Fibroblast of mammary gland (primary cell): ENCODE data around the gene WLS.
"Not testable (repeated sequence)": the region's sequence is repeated elsewhere in the genome, so short reads cannot be mapped to it uniquely, and the experiment has no call there.

ENCODE experiments used
- DNase-seq: peaks from one replicate; pipeline ENCODE4 v3.0.0-alpha.2; 2010; ENCODE audit warnings: low read depth
- H3K4me3 ChIP-seq: 2 replicates; pipeline ENCODE4 v1.5.1; 2011; ENCODE audit warnings: low read depth, mild to moderate bottlenecking, low read length, moderate library complexity; ENCODE audit not compliant: control insufficient read depth
- TF ChIP-seq, protein P1 (sequence below): conservative IDR thresholded peaks from 2 replicates; pipeline ENCODE4 v1.5.1; 2011; ENCODE audit warnings: low read depth, low read length, inconsistent platforms; ENCODE audit not compliant: control insufficient read depth, insufficient read depth

Gene WLS

DNA sequence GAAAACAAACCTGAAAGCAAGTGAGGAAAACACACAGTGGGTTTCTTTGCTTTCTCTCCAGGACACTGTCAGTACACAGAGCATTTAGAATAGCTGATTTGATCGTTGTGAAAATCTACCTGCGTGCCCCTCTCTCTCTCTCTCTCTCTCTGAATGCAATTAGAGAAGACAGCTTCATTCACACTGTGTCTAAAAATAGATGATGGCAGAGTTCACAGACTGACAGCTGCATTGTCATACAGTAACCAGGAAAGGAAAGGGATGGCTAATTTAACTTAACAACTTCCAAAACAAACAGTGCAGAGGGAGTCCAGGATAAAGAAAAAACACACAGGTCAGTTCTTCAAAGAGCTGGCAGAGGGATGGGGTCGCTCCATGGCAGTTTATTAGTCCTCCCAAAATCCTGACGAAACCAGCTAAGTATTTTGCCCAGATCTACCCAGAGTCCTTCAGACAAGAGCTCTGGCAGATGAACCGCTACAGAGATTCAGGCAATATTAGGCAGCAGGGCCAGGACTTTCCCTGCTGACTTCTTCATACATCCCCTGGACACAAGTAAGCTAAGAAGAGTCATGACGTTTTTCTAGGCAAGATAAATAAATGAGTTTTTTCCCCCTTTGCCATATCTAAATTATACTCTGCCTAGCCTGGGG, 58.9 kb downstream of the WLS start:
- TF ChIP-seq, protein P1, sequence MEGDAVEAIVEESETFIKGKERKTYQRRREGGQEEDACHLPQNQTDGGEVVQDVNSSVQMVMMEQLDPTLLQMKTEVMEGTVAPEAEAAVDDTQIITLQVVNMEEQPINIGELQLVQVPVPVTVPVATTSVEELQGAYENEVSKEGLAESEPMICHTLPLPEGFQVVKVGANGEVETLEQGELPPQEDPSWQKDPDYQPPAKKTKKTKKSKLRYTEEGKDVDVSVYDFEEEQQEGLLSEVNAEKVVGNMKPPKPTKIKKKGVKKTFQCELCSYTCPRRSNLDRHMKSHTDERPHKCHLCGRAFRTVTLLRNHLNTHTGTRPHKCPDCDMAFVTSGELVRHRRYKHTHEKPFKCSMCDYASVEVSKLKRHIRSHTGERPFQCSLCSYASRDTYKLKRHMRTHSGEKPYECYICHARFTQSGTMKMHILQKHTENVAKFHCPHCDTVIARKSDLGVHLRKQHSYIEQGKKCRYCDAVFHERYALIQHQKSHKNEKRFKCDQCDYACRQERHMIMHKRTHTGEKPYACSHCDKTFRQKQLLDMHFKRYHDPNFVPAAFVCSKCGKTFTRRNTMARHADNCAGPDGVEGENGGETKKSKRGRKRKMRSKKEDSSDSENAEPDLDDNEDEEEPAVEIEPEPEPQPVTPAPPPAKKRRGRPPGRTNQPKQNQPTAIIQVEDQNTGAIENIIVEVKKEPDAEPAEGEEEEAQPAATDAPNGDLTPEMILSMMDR, result no peak
- H3K4me3 ChIP-seq, result no peak overlapping the region
- peak; percentile 33 for DNase-seq

DNA sequence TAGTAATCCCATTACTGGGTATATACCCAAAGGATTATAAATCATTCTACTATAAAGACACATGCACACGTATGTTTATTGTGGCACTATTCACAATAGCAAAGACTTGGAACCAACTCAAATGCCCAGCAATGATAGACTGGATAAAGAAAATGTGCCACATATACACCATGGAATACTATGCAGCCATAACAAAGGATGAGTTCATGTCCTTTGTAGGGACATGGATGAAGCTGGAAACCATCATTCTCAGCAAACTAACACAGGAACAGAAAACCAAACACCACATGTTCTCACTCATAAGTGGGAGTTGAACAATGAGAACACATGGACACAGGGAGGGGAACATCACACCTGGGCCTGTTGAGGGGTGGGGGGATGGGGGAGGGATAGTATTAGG, 60.5 kb downstream of the WLS start:
- H3K4me3 ChIP-seq, DNase-seq: not testable (repeated sequence)

DNA sequence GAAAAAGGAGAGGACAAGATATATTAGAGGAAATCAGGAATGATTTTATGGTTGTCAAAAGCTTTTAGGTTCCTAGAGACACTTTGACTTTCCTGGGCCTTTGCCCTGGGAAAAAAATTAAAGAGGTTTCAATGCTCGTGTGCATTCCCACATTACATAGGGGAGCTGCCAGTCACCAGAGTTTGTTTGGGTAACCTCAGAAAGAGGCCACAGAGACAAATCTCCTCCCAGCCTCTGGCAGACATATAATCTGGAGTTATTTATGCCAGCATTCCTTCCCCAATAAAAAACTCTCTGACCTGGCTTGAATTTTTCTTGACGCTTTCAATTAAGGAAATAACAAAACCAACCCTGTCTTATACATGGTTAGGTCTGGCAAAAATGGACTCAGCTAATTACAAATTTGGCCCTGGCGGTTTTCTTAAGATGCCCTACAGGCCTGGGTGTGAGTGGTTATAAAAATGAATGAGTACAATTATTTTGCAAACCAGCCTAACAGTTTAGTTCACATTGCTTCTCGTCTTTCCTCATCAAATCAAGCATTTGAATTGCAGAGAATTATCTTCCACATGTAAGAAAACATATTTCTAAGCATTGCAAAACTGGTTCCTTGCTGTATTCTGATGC, 63.7 kb downstream of the WLS start:
- TF ChIP-seq, protein P1, result no peak
- no peak for DNase-seq

DNA sequence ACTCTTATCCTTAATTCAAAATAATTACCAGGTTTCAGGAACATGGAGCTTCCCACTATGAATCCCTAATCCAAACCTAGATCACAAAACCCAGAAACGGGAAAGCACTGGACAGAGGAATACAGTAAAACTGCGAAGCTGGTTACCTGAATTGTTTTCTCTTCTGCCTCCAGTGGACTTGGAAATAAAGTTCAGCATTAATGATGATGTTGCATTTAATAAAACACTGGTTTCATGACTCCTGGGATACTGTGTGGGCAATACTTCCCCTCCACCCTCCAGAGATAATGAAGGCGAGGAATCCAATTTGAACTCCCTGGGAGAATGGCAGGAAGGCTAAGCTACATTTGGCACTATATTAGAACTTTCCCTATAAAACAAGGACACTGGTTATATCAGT, 65.1 kb downstream of the WLS start:
- DNase-seq, result no peak
- no peak overlapping the region for H3K4me3 ChIP-seq
- TF ChIP-seq, protein P1, result no peak

More for the DNA sequence above, 63.7 kb downstream of the WLS start:
- no peak overlapping the region for H3K4me3 ChIP-seq

DNA sequence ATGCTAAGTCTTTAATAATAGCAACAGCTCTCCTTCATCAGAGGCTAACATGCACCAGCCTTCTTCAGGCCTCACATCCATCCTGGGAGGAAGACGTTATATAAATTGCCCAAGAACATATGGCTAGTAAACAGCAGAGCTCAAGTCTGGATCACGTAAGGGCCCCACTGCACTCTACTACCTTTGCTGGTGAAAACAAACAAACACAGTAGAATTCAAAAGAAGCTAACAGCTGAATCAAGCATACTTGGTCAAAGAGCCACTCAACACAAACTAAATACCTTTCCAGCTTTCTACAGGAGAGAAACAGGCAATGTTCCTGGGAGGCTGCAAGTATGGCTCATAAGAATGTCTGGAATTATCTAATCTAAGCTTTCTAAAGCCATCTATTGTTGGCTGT, 66.0 kb downstream of the WLS start:
- DNase-seq, result no peak
- H3K4me3 ChIP-seq, result no peak overlapping the region
- TF ChIP-seq, protein P1, result no peak

DNA sequence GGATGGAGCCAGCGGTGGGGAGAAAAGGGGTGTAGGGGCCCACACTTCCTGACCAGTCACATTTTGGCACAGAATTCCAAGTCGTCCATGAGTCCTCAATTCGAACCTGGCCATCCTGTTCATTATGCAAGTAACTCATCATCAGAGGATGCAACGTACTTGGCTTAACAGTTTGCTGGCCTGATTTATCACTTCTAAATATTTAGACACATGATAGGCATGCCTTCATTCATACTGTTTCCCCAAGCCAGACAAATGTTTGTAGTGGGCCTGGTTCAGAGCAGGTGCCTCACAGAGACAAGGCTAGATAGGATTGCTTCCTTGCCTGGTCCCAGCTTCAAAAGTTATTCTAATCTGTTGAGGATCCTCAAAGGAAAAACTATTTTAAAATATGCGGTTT, 66.7 kb downstream of the WLS start:
- TF ChIP-seq, protein P1, result no peak
- DNase-seq, result no peak
- no peak overlapping the region for H3K4me3 ChIP-seq

DNA sequence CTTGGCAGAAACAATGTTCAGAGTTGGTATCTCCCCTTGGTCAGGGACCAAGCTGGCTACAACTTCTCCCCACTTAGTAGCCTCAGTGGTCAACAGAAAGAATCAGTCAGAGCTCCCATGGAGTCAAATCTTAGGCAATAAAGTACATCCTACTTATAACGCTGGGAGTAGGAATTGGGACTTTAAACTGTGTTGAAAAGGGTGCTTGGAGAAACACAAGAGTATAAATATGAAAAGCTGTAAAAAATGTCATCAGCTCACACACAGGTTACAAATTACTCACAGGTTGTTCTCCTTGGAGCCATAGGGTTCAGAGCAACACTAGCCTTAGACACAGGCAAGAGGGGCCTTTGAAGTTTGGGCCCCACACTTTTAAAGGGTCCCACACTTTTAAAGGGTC, 67.4 kb downstream of the WLS start:
- no peak for DNase-seq
- H3K4me3 ChIP-seq, result no peak overlapping the region
- TF ChIP-seq, protein P1, result no peak
